GM12873 (cell line): ENCODE measurements around the gene BZW1.

ENCODE experiments used
- TF ChIP-seq, protein P1 (sequence below): IDR thresholded peaks from 2 replicates; pipeline ENCODE4 v1.5.1; 2012; ENCODE audit warnings: low read depth, mild to moderate bottlenecking, moderate library complexity, low read length, control low read depth; ENCODE audit not compliant: insufficient read depth; ENCODE audit errors: missing control alignments

Gene BZW1

DNA sequence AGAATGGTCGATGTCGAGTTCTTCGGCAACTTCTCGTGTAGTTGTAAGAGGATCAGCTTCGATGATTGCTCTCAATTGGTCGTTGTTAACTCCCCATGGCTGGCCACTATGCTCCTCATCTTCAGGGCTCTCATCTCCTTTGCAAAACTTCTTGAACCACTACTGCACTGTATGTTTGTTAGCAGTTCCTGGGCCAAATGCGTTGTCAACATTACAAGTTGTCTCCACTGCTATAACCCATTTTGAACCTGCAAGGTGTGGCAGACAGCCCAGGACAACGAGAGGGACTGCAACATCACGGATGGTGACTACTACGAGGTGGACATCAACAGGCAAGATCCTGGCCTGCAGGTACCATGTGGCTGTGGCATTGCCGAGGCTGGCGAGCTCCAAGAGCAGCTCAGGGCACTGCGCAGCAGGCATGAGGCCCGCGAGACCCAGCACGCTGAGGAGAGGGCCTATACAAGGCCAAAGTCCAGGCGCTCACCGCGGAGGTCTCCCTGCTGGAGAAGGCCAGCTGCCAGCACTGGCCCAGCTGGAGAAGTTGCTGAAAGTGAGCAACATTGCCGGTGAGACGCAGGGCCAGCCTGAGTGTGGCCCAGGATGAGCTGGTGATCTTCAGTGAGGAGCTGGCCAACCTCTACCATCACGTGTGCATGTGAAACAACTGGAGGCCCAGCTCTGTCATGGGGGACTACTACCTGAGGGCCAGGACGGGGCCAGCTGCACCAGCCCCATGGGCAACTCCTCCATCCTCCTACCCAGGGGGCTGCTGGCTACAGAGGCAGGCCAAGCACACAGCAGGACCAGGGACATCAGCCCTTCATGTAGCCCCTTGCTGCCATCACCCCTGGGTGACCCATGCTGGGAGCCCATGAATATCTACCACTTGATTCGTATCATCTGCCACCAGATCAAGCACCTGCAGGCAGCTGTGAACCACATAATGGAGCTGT is 32.6 kb downstream of the BZW1 start:
- TF ChIP-seq, protein P1, sequence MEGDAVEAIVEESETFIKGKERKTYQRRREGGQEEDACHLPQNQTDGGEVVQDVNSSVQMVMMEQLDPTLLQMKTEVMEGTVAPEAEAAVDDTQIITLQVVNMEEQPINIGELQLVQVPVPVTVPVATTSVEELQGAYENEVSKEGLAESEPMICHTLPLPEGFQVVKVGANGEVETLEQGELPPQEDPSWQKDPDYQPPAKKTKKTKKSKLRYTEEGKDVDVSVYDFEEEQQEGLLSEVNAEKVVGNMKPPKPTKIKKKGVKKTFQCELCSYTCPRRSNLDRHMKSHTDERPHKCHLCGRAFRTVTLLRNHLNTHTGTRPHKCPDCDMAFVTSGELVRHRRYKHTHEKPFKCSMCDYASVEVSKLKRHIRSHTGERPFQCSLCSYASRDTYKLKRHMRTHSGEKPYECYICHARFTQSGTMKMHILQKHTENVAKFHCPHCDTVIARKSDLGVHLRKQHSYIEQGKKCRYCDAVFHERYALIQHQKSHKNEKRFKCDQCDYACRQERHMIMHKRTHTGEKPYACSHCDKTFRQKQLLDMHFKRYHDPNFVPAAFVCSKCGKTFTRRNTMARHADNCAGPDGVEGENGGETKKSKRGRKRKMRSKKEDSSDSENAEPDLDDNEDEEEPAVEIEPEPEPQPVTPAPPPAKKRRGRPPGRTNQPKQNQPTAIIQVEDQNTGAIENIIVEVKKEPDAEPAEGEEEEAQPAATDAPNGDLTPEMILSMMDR: no peak

DNA sequence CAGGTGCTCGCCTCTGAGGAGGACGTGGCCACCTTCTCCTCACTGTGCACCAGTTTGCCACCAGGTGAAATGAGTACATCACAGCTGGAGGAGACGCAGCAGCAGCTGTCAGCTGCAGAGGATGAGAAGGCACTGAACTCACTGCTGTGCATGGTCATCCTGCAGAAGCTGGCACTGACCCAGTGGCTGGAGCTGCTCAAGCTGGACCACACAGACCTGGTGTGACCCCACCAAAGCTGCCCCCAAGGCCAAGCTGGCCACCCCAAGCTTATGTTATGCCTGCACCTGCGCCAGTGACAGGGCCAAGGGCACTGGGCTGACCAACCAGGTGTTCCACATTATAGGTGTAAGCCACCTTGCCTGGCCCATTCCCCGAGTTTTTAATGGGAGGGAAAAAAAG is 33.5 kb downstream of the BZW1 start:
- TF ChIP-seq, protein P1: no peak

DNA sequence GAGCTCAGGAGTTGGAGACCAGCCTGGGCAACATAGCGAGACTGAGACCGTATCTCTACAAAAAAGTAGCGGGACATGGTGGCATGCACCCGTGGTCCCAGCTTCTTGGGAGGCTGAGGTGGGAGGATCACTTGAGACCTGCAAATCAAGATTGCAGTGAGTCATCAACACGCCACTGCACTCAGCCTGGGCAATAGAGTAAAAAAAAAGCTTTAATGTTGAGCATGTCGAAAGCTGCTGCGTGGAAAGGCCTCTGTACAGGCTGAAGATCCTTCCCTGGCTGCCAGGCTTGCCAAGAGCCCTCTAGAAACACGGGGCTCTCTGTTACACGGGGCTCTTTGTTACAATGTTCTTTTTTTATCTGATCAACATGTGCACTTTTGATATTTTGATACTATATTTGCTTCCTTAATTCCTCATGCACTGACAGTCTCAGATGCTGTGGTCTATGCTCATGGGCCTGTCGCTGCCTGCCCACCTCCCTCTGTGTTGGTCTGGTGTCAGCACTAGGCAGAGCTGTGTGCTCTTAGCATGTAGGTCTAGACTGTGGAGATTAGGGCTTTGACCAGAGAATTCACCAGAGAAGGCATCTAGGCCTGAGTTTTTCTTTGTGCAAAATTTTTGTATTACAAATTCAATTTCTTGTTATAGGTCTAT is 34.1 kb downstream of the BZW1 start:
- TF ChIP-seq, protein P1: no peak

DNA sequence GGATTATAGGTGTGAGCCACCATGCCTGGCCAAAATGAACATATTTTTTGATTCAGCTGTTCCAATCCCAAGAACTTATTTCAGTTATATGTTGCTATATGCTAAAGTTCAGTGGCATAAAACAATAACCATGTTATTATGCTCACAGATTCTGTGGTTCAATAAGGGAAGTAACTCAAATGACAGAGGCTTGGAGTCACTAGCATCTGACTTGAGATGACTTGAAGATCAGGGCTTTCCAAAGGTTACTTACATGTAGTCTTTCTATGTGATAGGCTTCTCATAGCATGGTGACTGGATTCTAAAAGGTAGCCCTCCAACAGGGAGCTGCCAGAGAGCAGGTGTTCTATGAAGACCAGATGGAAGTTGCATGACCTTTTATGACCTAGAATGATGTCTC is 35.6 kb downstream of the BZW1 start:
- TF ChIP-seq, protein P1: no peak

DNA sequence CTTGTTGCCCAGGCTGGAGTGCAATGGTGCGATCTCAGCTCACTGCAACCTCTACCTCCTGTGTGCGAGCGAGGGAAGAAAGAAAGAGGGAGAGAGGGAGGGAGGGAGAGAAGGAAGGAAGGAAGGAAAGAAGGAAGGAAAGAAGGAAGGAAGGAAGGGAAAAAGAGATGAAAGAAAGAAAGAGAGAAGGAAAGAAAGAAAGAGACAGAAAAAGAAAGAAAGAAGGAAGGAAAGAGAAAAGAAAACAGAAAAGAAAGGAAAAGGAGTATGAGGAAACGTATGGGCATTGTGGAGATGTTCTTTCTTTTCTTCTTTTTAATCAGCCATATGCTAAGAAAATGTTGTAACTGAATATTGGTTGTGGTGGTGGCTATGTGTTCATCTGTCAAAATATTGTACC is 36.2 kb downstream of the BZW1 start:
- TF ChIP-seq, protein P1: no peak

DNA sequence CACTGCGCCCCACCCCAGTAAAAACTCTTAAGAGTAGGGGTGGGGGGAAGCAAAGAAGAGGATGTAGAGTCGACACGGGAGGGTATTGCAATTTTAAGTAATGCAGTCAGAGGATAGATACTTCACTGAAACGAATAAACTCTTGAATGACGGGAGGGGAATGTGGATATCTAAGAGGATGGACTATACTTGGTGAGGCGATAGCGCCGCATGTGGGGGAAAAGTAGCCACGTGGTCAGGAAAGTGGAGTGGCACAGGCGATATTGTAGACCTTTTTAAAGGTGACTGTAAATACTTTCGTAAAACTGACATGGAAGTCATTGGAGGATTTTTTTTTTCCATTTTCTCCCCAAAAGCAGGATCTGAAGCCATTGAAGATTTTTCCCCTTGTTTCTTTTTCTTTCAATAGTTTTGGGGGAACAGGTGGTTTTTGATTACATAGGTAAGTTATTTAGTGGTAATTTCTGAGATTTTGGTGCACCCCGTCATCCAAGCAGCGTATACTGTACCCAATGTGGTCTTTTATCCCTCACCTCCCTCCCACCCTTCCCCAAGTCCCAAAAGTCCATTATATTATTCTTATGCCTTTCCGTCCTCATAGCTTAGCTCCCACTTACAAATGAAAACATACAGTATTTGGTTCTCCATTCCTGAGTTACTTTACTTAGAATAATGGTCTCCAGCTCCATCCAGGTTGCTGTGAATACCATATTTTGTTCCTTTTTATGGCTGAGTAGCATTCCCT is 39.0 kb downstream of the BZW1 start:
- TF ChIP-seq, protein P1: no peak

DNA sequence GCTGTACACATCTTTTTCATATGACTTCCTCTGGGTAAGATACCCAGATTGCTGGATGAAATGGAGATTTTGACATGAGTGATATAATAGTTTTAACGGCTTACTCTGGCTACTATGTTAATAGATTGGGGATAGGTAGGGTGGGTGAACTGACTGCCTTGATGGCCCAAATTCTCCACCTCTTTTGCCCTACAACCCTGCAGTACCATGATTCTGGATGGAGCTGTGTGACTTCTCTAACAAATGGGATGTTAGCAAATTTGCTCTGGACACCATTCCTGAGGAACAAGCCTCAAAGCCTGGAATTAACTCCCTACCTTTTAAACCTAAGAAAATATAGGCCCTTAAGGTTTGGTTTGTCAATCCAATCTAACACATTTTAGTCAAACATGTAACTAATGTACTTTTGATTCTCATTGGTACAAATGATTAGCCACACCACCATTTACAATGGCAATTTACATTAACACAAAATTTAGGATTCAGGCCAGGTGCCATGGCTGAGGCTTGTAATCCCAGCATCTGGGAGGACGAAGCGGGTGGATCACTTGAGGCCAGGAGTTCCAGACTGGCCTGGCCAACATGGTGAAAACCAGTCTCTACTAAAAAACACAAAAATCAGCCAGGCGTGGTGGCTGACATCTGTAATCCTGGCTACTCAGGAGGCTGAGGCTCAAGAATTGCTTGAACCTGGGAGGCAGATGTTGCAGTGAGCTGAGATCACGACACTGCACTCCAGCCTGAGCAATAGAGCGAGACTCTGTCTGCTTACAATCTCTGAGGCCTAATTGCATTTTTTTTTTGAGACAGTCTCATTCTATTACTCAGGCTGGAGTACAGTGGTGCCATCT is 39.9 kb downstream of the BZW1 start:
- TF ChIP-seq, protein P1: no peak
